HK-2 (cell line): ENCODE measurements around the gene TMEM38B.

Source experiments
- DNase-seq: peaks from one replicate; pipeline ENCODE4 v3.0.0-alpha.2; 2018; ENCODE audit not compliant: unreplicated experiment

TMEM38B gene

GRCh38 chr9:105694190-105694847 lies at the start of gene TMEM38B:
TMEM38B (plus strand) TSS chr9:105694541; CDS start chr9:105694661, 120 bp downstream.
- DNase-seq = peak; percentile 75

DNA sequence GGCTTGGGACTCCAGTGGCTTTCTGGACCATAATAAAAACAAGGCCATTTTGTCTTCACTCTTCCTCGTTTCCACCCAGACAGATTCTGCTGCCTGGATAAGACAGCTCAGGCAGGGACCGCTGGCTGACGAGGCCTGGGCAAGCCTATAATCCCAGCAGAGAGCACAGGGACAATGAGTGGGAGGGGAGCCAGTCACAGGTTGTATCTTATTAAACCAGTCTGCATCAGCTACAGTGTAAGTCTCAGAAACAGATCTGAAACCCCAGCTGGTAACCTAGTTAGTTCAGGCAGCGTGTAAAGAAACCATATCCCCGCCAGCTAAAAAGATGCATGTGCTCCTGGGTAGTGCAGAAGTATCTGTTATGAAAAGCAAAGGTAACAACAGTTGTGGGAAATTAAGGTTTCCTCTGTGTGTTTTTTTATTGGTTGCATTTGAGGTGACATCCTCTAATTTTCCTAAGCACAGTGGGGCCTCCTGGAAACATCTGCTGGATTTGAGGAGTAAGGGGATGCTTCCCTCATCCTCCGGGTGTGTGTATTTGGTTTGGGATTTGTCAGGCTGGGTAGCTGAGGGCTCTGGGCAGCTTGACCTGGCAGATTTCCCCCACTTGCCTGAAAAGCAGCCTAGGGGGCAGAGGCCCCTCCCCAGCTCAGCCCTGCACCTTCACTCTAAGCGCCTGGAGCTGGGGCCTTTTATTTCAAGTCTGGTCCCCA lies 47.3 kb upstream of the TMEM38B start:
- DNase-seq = no peak

DNA sequence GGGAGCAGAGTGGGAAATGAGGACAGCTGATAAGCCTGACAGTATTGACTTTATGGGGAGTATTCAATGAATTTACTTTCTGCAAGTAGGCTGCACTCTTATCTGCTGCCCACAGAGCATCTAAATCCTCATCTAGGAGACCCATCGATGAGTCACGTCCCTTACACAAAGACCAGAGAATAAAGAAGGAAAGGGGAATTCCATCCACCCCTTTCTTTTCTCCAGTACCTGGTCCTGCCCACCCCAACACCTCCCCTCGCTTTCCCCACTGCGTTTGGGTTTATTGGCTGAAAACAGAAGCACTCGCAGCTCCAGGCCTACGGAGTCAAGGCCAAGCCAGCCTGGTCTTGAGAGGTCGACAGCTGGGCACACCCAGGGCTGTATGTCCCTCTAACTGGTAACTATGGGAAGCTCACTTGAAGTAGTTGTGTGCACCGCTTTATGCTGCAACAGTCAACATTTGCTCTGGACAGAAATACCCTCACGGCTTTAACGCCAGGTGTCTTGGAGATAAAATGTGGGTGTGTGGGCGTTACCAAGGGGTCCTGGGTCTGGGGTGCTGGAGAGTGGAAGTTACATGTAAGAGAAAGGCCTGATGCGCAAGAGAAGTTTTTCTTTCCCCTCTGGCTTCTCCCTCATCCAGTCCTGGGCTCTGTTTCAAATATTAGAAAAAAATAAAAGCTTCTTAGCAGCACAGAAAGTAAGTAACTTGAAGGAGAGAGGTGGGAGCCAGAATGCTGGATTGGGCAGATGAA lies 46.6 kb upstream of the TMEM38B start:
- DNase-seq = no peak

DNA sequence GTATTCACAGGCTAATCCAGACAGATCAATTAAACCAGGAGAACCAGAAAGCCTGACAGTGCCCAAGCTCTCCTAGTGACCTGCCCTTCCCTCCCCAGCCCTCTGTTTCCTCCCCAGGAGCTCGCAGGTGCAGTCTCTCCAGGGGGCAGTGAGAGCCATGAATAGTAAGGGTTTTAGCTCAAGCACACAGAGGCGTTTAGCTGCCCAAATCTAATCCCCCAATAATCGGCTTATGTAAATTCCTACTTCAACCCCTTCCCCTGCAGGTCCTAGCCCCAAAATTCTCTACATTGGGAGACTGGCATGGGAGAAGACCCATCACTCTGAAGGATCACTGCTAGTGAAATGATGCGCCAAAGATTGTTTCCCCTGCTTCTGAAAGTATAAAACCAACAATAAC lies 42.5 kb upstream of the TMEM38B start:
- no peak for DNase-seq

DNA sequence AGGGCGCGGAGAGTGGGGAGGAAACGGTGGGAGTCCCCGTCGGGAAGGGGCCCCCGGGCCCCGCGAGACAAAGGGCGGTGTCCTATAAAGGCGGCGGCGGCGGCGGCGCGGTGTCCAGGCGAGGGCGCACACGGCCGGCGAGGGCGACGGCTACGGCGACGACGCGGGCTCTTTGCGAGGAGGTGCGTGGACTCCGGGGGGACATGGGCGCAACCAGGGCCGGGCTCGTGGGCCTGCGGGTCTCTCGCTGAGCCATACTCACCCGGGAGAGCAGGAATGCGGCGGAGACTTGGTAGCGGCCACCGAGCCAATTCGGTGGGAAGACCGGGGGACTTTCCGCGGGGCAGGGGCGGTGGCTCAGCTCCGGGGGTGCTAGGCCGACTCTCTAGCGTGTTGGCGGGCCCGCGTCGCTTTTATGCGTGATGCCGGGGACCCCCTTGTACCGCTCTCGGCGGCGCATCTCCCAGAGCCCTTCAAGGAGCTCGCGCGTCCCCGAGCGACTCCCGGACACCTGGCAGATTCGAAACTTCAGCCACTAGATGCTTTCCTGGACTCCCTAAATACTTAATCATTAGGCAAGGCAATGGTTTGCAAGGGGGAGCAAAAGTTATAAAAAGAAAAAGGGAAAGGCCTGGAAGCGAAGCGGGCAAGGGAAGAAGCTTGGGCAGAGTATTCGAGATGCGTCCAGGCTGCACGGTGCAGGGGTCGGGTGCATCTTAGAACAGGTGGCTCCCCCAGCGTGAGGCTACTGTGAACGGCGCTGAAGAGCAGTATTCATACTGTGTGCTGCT lies 38.0 kb upstream of the TMEM38B start:
- peak; percentile 36 for DNase-seq

GRCh38 chr9:105658351-105658750 lies 36.0 kb upstream of the TMEM38B start:
- DNase-seq = no peak

GRCh38 chr9:105661011-105661410 lies 33.3 kb upstream of the TMEM38B start:
- no peak for DNase-seq

DNA sequence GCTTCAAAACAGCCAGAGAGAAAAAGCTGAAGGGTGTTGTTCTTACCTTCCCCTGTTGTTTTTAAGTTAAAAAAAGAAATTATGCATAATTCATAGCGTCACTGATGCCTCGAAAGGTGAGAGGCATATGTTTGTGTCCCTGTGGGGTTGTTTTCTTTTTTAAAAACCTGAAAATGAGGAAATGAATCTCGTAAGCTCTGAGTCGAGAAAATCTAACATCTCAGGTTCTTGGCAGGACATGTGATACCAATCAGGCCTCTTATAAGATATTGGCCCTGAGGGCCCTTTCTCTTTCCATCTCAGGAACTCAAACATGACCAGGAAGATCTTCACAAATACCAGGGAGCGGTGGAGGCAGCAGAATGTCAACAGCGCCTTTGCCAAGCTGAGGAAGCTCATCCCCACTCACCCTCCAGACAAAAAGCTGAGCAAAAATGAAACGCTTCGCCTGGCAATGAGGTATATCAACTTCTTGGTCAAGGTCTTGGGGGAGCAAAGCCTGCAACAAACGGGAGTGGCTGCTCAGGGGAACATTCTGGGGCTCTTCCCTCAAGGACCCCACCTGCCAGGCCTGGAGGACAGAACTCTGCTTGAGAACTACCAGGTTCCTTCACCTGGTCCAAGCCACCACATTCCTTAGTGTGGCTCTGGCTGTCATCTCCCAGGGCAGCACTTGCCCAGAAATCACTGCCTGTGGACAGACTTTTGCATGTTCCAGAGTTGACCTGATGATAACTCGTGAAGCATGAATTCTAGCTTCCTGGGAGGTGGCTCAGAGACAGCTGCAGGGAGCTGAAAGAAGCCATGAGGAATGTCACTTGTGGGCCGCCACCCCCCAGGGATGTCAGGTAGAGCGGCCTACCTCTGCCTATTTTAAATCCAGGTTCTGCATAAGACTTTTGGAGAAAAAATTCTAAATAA lies 31.9 kb upstream of the TMEM38B start, which contains the start of gene TAL2:
TSS of gene TAL2 (plus strand) at position 274 of the 921 bp plus-strand sequence. CDS start at position 314, 40 bp downstream.
- DNase-seq = no peak

DNA sequence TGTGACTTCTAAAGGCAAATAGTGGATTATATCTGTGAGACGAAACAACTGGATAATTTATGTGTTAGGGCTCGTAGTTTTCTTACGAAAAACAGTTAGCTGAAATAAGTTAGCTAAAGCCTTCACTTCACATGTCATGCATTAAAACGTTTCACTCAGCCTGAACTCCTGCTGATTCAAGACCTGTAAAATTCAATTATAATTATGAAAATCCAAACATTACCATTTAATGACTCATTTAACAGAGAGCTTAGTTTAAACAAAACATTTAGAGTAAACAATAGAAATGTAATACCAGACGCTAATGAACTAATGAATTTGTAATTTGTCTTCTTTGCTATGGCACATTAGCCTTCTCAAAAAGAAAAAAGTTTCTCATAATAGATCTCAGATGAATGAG lies 30.4 kb upstream of the TMEM38B start:
- DNase-seq = no peak

- DNase-seq = no peak
Observed at GRCh38 chr9:105667867-105668266, 26.5 kb upstream of the TMEM38B start.

GRCh38 chr9:105670315-105670714 lies 24.0 kb upstream of the TMEM38B start:
- DNase-seq = no peak

DNA sequence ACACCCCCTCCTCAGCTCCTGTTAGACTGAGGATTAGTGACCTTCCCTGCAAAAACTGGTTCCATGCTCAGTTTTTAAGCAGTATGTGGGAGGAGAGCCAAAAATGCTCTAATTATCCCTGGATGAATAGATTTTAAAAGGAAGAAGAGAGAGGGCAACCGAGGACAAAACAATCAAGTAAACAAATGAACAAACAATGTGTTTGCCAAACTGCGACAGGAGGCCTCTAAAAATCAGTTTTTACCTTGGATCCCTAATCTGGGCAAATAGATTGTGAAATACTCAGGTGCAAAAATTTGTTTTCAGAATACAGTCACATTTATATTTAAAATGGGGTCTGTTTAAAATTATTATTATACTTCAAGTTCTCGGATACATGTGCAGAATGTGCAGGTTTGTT lies 23.6 kb upstream of the TMEM38B start:
- no peak for DNase-seq

DNA sequence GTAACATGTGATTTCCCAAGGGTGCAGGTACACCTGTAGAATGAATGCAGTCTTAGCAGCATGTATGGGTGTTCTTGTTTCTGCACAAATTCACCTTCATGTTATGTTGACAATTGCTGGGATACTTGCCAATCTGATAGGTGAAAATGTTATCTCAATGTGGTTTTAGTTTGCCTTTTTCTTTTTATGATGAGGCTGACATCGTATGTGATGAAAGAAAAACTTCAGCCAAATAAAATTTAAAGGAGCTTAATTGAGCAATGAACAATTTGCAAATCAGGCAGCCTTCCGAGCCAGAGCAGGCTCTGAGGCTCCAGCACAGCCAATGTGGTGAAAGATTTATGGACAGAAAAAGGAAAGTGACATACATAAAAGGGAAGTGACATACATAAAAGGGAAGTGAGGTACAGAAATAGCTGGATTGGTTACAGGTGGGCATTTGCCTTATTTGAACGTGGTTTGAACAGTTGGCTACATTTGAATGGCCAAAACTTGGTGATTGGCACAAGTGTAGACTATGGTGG lies 21.6 kb upstream of the TMEM38B start:
- DNase-seq = no peak

DNA sequence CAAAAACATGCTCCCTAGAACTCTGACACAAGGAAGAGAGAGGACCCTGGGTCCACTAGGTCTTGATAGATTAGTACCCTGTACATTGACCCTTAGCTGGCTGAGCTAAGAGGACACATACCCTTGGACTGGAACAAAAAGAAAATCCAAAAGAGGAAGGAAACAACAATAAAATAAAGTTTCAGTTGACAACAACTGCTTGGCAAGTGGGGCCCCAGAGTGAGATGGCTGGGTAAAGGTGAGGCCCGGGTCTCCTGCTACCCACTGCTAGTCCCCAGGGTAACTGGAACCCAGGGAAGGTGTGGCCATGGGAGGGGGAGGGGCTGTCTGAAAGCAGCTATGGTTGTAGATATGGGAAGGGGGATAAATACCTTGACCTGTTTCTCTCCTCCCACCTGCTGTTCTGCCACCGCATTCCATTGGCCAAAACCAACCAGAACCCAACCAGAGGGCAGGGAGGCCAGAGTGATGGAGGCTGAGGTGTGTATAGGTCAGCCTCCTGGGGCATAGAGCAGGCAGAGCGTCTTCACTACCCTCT lies 20.4 kb upstream of the TMEM38B start:
- DNase-seq = no peak

GRCh38 chr9:105676351-105676923 lies 17.9 kb upstream of the TMEM38B start:
- no peak for DNase-seq

- no peak for DNase-seq
Observed at GRCh38 chr9:105678163-105678562, 16.2 kb upstream of the TMEM38B start.

- DNase-seq = no peak
Observed at GRCh38 chr9:105678781-105679180, 15.6 kb upstream of the TMEM38B start.

DNA sequence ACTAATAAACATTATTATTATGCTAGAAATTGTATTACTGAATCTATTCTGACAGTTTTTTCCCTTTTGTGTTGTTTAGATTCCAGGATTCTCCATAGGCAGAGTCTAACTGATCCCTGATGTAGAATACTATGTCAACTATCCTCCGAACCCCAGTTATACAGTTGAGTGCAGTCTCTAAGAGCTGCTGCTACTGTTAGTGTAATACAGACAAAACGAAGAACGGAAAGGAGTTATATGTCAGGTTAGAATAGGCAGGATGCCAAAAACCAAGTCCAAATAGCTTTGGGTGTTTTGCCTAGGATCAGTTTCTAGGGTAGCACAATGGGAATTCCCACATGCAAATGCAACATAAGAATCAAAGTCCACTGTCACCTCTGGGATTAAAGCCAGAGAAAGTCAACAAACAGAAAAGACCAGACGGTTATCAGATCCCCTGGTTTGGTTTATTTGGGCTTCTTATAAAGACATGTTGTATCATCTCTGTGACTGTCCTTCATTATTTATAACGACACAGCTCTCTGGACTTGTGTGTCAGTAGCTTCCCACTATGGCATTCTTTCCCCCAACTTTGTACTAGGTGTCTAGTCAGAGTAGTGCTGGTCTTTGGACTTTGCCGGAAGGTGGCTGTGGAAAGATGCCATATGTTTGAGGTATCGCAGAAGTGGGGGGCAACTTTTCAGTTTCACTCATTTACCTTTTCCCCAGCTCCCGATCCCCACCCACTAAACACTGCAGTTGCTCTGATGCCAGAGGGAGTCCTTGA lies 14.9 kb upstream of the TMEM38B start:
- no peak for DNase-seq

GRCh38 chr9:105681313-105681712 lies 13.0 kb upstream of the TMEM38B start:
- no peak for DNase-seq
